Sigmoid colon (tissue), 7 donors: ENCODE measurements around the gene SLC9A9. TPM values are rescaled to one million over a fixed set of nuclear protein-coding genes. Genes with fewer than 3 reads are reported as not detected.

Source experiments
- DNase-seq: peaks from one replicate; pipeline ENCODE4 v3.0.0-alpha.2; 2019
- H3K27ac ChIP-seq, 4 donors: fragments of 200-600 bp; sonication (generic); one replicate each; pipeline ENCODE4 v1.5.1; 2016 to 2019; ENCODE audit warnings: mild to moderate bottlenecking in 1 of 4
- H3K27me3 ChIP-seq, 3 donors: fragments of 200-600 bp; sonication (generic); one replicate each; pipeline ENCODE4 v1.5.1; 2019; ENCODE audit warnings: mild to moderate bottlenecking in 1 of 3
- H3K36me3 ChIP-seq, 4 donors: fragments of 200-600 bp; sonication (generic); one replicate each; pipeline ENCODE4 v1.5.1; 2016 to 2019
- H3K4me1 ChIP-seq, 4 donors: fragments of 200-600 bp; sonication (generic); one replicate each; pipeline ENCODE4 v1.5.1; 2017 to 2019
- H3K4me3 ChIP-seq, 4 donors: fragments of 200-600 bp; sonication (generic); one replicate each; pipeline ENCODE4 v1.5.1; 2017 to 2019; ENCODE audit warnings: mild to moderate bottlenecking in 2 of 4, moderate library complexity in 1 of 4
- H3K9me3 ChIP-seq, 4 donors: fragments of 200-600 bp in 3 of 4; sonication (generic) in 3 of 4; one replicate each; pipeline versions ENCODE4 v1.5.1 to v1.6.1; 2013 to 2019
- EP300 ChIP-seq, 4 donors: sonication (generic); formaldehyde crosslinking; IDR thresholded peaks; one replicate each; pipeline ENCODE4 v1.6.1; 2017; ENCODE audit warnings: antibody characterized with exemption in 4 of 4
- POLR2A ChIP-seq, 2 donors: fragments of 450-650 bp; IDR thresholded peaks; one replicate each; pipeline ENCODE4 v1.6.1; 2016; ENCODE audit warnings: antibody characterized with exemption in 2 of 2, mild to moderate bottlenecking in 2 of 2, moderate library complexity in 2 of 2
- POLR2AphosphoS5 ChIP-seq, 4 donors: sonication (generic); formaldehyde crosslinking; IDR thresholded peaks; one replicate each; pipeline ENCODE4 v1.6.1; 2017; ENCODE audit warnings: antibody characterized with exemption in 4 of 4
- WGBS, 2 donors: extraction: QIAGEN DNeasy Blood & Tissue Kit; methylation state at CpG; one replicate each; pipeline ENCODE4 v1.1.7; 2013; 5-methylcytosine and 5-hydroxymethylcytosine counted together
- intact Hi-C: fragments of 100-400 bp; cut with DNase I; formaldehyde crosslinking; loops from one replicate; pipeline ENCODE4 v1.15.1; 2023
- polyA plus RNA-seq, 3 donors: library from polyadenylated mRNA; stranded (reverse); fragments of 200-250 nt; gene quantifications; one replicate each; pipeline ENCODE4 v1.2.3, GENCODE V29; 2013
- total RNA-seq, 4 donors: library from RNA; depleted of rRNA; stranded (reverse); fragments of >200 nt; gene quantifications; one replicate each; pipeline ENCODE4 v1.1.0, GENCODE V29; 2016
- TF ChIP-seq, protein P1 (sequence below), 4 experiments: fragments of 450-650 bp in 3 of 4; fragments of 200-600 bp in 1 of 4; IDR thresholded peaks; one replicate each; pipeline ENCODE4 v1.5.1; 2016 to 2019; ENCODE audit warnings: antibody characterized with exemption in 4 of 4, mild to moderate bottlenecking in 3 of 4, moderate library complexity in 2 of 4
- donor health status: healthy with polysubstance abuse.
- donor health status: Bipolar disorder and iron deficiency.
- donor health status: healthy.

Gene SLC9A9
- total and polyA plus RNA-seq, 7 donors: 2.4 to 29.9 (median 18.9) TPM

DNA sequence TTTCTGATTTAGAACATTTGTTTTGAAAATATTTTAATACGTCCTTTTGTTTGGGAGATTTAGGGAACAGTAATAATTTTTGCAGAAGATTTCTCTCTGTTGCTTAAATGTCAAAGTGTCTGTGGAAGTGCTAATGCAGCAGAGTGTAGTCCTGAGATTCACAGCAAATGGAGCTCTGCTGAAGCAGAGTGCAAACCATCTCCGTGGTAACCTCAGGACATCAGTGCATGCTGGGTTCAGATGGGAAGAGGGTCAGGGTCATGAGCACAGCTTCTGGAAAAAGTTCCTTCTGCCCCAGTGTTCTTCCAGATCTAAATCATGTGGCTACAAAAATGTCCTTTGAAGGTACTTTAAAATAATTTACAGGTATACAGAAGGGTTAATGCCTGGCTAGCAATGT is 39.9 kb upstream of the SLC9A9 start:
- Histone ChIP-seq H3K4me1 (no peaks in the 10 kb centered on the region), H3K27me3 (no peaks in the 10 kb centered on the region), H3K27ac (no peak overlapping the region), H3K36me3 (no peaks in the 10 kb centered on the region), H3K9me3 (no peaks in the 10 kb centered on the region), H3K4me3 (no peak overlapping the region)
- intact Hi-C loops: no loop called here
- TF ChIP-seq EP300 (IDR thresholded peaks at IDR 0.05): no peak
- TF ChIP-seq POLR2AphosphoS5 (IDR thresholded peaks at IDR 0.05): no peak
- TF ChIP-seq, protein P1, sequence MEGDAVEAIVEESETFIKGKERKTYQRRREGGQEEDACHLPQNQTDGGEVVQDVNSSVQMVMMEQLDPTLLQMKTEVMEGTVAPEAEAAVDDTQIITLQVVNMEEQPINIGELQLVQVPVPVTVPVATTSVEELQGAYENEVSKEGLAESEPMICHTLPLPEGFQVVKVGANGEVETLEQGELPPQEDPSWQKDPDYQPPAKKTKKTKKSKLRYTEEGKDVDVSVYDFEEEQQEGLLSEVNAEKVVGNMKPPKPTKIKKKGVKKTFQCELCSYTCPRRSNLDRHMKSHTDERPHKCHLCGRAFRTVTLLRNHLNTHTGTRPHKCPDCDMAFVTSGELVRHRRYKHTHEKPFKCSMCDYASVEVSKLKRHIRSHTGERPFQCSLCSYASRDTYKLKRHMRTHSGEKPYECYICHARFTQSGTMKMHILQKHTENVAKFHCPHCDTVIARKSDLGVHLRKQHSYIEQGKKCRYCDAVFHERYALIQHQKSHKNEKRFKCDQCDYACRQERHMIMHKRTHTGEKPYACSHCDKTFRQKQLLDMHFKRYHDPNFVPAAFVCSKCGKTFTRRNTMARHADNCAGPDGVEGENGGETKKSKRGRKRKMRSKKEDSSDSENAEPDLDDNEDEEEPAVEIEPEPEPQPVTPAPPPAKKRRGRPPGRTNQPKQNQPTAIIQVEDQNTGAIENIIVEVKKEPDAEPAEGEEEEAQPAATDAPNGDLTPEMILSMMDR (IDR thresholded peaks at IDR 0.05): no peak
- TF ChIP-seq POLR2A (IDR thresholded peaks at IDR 0.05): no peak
- DNase-seq: no peak
- 66 to 69% methylated on average over 2 of the region's 2 CpGs for WGBS, 2 donors

DNA sequence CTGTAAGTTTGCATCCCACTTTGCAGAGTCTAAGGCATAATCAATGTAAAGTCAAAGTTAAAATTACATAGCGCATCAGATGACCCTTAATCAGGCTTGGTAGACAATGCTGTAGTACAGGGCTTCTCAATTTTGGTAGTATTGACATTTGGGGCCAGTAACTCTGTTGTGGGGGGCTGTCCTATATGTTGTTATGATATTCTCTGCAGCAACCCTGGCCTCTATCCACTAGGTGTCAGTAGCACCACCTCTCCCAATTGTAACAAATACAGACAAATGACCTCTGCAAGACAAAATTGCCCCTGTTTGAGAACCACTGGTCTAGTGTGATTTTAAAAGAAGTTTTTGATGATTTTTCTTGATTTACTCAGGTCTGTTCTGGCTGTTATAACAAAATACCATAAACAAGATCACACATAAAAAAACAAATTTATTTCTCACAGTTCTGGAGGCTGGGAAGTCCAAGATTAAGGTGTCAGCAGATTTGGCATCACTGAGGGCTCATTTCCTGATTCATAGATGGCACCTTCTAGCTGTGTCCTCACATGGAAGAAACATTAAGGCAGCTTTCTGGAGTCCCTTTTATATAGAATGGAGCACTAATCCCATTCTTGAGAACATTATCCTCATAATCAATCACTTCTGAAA is 37.6 kb upstream of the SLC9A9 start:
- WGBS, 2 donors: 91 to 97% methylated on average over 1 of the region's 1 CpG
- no peak for DNase-seq
- Histone ChIP-seq H3K9me3 (no peaks in the 10 kb centered on the region), H3K4me1 (no peaks in the 10 kb centered on the region), H3K27me3 (no peaks in the 10 kb centered on the region), H3K4me3 (no peak overlapping the region), H3K36me3 (no peaks in the 10 kb centered on the region), H3K27ac (no peak overlapping the region)
- intact Hi-C loops: no loop called here
- TF ChIP-seq, protein P1 (IDR thresholded peaks at IDR 0.05): peak in 3 of 4 experiments; percentile 32 to 62 (median 39)
- no peak for TF ChIP-seq POLR2A (IDR thresholded peaks at IDR 0.05)

DNA sequence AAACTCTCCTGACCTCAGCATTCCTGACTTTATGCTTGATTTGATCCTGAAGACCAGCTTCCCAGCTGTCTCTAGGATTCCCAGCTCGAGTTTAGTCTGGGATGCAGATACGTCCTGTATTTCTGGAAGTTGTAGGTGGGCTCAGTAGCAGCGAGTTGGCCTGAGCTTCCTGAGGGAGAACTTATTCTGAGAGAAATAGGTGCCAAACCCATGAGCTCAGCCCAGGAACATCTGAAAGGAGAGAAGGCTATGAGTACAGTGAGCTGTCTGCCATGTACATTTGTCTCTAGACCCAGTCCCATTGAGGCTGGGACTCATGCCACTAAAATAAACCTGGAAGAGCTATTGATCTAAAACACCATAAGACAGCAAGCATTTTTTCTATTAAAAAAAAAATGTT is 36.6 kb upstream of the SLC9A9 start:
- 52 to 59% methylated on average over 3 of the region's 3 CpGs for WGBS, 2 donors
- no peak overlapping the region for H3K27ac ChIP-seq
- H3K36me3 ChIP-seq: no peaks in the 10 kb centered on the region
- H3K27me3 ChIP-seq: no peaks in the 10 kb centered on the region
- H3K9me3 ChIP-seq: no peaks in the 10 kb centered on the region
- TF ChIP-seq POLR2AphosphoS5 (IDR thresholded peaks at IDR 0.05) (no peak), EP300 (IDR thresholded peaks at IDR 0.05) (no peak)
- no peaks in the 10 kb centered on the region for H3K4me1 ChIP-seq
- no peak overlapping the region for H3K4me3 ChIP-seq
- intact Hi-C loops: no loop called here
- DNase-seq: no peak

DNA sequence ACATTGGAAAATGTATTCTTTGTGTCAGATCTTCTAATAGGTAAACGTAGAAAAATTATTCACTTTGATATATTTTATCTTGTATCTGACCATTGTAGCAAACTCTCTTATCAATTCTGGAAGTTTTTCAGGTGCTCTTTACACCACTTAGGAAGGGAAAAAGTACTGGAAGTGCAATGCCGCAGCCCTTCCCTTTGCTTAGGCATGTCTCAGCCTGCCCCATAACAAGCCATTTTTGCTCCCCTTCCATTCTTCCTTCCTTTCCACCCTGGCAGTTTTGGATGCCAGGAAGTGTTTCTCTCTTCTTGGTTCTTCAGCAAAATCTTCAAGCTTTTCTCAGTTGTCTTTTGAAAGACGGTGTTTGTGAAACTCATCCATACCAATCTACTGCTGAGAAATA is 34.9 kb upstream of the SLC9A9 start:
- TF ChIP-seq POLR2A (IDR thresholded peaks at IDR 0.05): no peak
- TF ChIP-seq EP300 (IDR thresholded peaks at IDR 0.05): no peak
- no peak for TF ChIP-seq POLR2AphosphoS5 (IDR thresholded peaks at IDR 0.05)
- TF ChIP-seq, protein P1 (IDR thresholded peaks at IDR 0.05): no peak
- no peak for DNase-seq
- intact Hi-C loops: no loop called here
- Histone ChIP-seq H3K36me3 (no peaks in the 10 kb centered on the region), H3K27me3 (no peaks in the 10 kb centered on the region), H3K27ac (no peak overlapping the region), H3K4me1 (no peaks in the 10 kb centered on the region), H3K9me3 (no peaks in the 10 kb centered on the region), H3K4me3 (no peak overlapping the region)
- WGBS, 2 donors: 81 to 88% methylated on average over 3 of the region's 3 CpGs

DNA sequence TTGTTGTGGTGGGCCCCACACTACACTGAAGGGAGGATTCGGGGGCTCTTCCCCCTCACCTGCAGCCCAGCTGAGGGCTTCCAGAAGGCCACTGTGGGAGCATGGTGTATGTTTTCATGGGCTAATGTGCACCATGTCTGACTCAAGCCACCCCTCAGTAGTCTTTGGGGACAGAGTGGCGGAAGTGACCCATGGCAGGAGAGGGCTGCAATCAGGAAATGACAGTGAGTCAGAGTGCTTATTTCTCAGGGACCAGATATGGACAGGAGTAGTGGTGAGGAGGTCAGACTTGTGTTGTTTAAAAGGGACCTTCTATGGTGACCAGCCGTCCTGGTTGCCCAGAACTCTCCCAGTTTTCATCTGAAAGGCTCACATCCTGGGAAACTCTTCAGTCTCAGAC is 32.8 kb upstream of the SLC9A9 start:
- no peak overlapping the region for H3K4me3 ChIP-seq
- H3K9me3 ChIP-seq: no peaks in the 10 kb centered on the region
- H3K27me3 ChIP-seq: no peaks in the 10 kb centered on the region
- 89% methylated on average over 3 of the region's 3 CpGs for WGBS, 2 donors
- TF ChIP-seq POLR2A (IDR thresholded peaks at IDR 0.05): no peak
- TF ChIP-seq EP300 (IDR thresholded peaks at IDR 0.05): no peak
- TF ChIP-seq, protein P1 (IDR thresholded peaks at IDR 0.05): no peak
- no peak for TF ChIP-seq POLR2AphosphoS5 (IDR thresholded peaks at IDR 0.05)
- H3K36me3 ChIP-seq: no peaks in the 10 kb centered on the region
- no peaks in the 10 kb centered on the region for H3K4me1 ChIP-seq
- H3K27ac ChIP-seq: no peak overlapping the region
- intact Hi-C loops: no loop called here
- no peak for DNase-seq
